ENCODE measurements around the gene ADM5. TPM values are rescaled to one million over a fixed set of nuclear protein-coding genes. Genes with fewer than 3 reads are reported as not detected.

The ADM5 gene
- total and polyA plus RNA-seq, 7 donors = 0.49 to 3.1 (median 1.5) TPM; not detected in 2

DNA sequence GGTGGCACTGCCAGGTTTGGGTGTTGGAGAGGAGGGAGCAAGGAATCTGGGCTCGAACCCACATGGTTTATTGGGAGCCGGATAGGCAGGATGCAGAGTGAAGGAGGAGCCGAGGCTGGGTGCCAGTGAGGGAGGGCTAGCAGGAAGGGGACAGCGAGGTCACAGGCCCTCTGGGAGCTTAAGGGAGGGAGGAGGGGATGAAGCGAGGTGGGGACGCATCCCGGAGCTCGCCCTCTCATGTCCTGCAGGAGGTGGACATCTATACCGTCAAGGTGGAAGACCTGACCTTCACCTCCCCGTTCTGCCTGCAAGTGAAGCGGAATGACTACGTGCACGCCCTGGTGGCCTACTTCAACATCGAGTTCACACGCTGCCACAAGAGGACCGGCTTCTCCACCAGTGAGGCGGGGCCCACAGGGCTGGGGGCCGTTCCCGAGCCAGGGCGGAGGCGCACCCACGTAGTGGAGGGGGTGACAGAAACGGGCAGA, 3.5 kb upstream of the ADM5 start:
- Histone ChIP-seq H3K4me3 (no peak overlapping the region), H3K27me3 (peaks cover 0 to 23% (median 19%) of the 10 kb centered on the region in 3 donors), H3K4me1 (peaks cover 0 to 28% (median 25%) of the 10 kb centered on the region in 4 donors), H3K9me3 (no peaks in the 10 kb centered on the region), H3K36me3 (peaks cover 20 to 73% (median 54%) of the 10 kb centered on the region in 4 donors), H3K27ac (no peak overlapping the region)
- 83 to 84% methylated on average over 23 of the region's 23 CpGs for WGBS, 2 donors
- intact Hi-C loops (cut with DNase I) = no loop called here
- TF ChIP-seq EP300 (IDR thresholded peaks at IDR 0.05) (no peak), POLR2A (IDR thresholded peaks at IDR 0.05) (no peak), POLR2AphosphoS5 (IDR thresholded peaks at IDR 0.05) (no peak)
- TF ChIP-seq, protein P1, sequence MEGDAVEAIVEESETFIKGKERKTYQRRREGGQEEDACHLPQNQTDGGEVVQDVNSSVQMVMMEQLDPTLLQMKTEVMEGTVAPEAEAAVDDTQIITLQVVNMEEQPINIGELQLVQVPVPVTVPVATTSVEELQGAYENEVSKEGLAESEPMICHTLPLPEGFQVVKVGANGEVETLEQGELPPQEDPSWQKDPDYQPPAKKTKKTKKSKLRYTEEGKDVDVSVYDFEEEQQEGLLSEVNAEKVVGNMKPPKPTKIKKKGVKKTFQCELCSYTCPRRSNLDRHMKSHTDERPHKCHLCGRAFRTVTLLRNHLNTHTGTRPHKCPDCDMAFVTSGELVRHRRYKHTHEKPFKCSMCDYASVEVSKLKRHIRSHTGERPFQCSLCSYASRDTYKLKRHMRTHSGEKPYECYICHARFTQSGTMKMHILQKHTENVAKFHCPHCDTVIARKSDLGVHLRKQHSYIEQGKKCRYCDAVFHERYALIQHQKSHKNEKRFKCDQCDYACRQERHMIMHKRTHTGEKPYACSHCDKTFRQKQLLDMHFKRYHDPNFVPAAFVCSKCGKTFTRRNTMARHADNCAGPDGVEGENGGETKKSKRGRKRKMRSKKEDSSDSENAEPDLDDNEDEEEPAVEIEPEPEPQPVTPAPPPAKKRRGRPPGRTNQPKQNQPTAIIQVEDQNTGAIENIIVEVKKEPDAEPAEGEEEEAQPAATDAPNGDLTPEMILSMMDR (IDR thresholded peaks at IDR 0.05) = no peak
- no peak for DNase-seq

DNA sequence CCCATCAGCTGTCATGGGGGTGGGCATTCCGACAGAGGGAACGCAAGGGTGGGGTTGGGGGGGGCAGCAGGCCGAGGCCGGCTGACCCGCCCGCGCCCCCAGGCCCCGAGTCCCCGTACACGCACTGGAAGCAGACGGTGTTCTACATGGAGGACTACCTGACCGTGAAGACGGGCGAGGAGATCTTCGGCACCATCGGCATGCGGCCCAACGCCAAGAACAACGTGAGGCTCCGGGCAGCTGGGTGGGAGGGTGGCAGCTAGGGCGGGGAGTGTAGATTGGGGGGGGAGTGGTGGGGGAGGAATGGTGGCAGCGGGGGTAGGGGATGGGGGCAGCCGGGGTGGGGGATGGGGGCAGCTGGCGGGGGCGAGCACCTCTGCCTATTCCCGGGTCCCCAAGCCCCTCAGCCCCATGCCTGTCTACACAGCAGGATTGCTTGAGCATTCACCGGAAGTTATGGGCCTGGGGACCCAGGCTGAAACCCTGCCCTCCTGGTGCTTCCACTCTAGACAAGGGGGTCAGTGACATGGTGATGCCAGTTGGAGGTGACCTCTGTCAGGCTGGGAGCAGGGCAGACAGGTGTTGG, 2.8 kb upstream of the ADM5 start:
- Histone ChIP-seq H3K27ac (no peak overlapping the region), H3K9me3 (no peaks in the 10 kb centered on the region), H3K36me3 (peaks cover 20 to 66% (median 53%) of the 10 kb centered on the region in 4 donors), H3K4me3 (no peak overlapping the region), H3K4me1 (peaks cover 0 to 28% (median 27%) of the 10 kb centered on the region in 4 donors), H3K27me3 (peaks cover 4 to 30% (median 25%) of the 10 kb centered on the region in 3 donors)
- WGBS, 2 donors = 90 to 93% methylated on average over 27 of the region's 27 CpGs
- no peak for DNase-seq
- TF ChIP-seq, protein P1 (IDR thresholded peaks at IDR 0.05) = no peak
- no peak for TF ChIP-seq POLR2A (IDR thresholded peaks at IDR 0.05)
- intact Hi-C loops (cut with DNase I) = no loop called here

DNA sequence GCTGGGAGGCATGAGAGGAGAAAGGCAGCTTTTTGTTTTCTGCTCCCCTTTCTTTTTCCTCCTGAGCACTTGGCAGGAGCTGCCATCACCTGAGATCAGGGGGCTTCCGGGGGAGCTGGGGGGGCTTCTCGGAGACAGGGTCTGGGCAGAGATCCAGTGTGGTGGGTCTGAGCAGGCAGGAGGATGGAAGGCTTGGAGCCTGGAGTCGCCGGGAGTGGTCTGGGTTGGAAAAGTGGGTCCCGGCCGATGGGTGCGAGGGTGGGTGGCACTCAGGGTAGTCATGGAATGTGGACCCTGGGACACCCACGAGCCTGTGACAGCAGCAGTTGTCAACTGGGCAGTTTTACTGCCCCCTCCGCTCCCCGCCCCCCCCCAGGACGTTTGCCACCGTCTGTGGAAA, 2.2 kb upstream of the ADM5 start:
- DNase-seq = no peak
- Histone ChIP-seq H3K27me3 (peaks cover 4 to 35% (median 31%) of the 10 kb centered on the region in 3 donors), H3K36me3 (peaks cover 15 to 60% (median 48%) of the 10 kb centered on the region in 4 donors), H3K27ac (no peak overlapping the region), H3K4me3 (no peak overlapping the region), H3K9me3 (no peaks in the 10 kb centered on the region), H3K4me1 (peaks cover 0 to 31% (median 26%) of the 10 kb centered on the region in 4 donors)
- intact Hi-C loops (cut with DNase I) = no loop called here
- 76 to 78% methylated on average over 12 of the region's 12 CpGs for WGBS, 2 donors
- TF ChIP-seq EP300 (IDR thresholded peaks at IDR 0.05) (no peak), POLR2AphosphoS5 (IDR thresholded peaks at IDR 0.05) (no peak), POLR2A (IDR thresholded peaks at IDR 0.05) (no peak)
- TF ChIP-seq, protein P1 (IDR thresholded peaks at IDR 0.05) = no peak

DNA sequence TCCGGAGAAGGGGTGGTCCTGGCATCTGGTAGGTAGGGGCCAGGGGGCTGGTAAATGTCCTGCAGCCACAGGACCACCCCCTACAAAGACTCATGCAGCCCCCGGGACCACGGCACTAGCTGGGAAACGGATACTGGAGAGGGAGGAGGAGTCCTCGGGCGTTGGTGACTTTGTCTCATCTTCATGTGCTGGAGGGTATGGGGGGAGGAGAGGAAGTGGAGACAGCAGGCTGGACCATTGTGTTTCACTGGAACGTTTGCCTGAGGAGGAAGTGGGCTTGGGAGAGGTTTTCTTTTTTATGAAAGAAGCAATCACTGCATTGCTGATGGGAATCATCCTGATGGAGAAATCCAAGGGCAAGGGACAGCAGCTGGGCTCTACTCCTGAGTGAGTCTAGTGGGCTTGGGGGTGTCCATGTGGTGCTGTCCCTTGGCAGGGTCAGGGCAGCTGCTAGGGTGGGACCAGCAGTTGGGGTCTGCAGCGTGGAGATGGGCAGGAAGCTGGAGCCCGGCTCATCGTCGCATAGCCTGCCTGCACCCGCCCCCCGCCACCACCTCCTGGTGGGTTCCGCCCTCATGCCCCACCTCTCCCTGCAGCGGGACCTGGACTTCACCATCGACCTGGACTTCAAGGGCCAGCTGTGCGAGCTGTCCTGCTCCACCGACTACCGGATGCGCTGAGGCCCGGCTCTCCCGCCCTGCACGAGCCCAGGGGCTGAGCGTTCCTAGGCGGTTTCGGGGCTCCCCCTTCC, 1.7 kb upstream of the ADM5 start:
- H3K36me3 ChIP-seq = peaks cover 15 to 54% (median 44%) of the 10 kb centered on the region in 4 donors
- intact Hi-C loops (cut with DNase I) = no loop called here
- DNase-seq = no peak
- H3K27me3 ChIP-seq = peaks cover 4 to 35% (median 31%) of the 10 kb centered on the region in 3 donors
- no peak overlapping the region for H3K4me3 ChIP-seq
- H3K4me1 ChIP-seq = peaks cover 0 to 31% (median 26%) of the 10 kb centered on the region in 4 donors
- TF ChIP-seq POLR2AphosphoS5 (IDR thresholded peaks at IDR 0.05) = no peak
- TF ChIP-seq, protein P1 (IDR thresholded peaks at IDR 0.05) = no peak
- TF ChIP-seq EP300 (IDR thresholded peaks at IDR 0.05) = no peak
- no peak for TF ChIP-seq POLR2A (IDR thresholded peaks at IDR 0.05)
- H3K27ac ChIP-seq = peak overlapping the region in 3 of 4 donors; percentile 0 to 38 (median 21)
- H3K9me3 ChIP-seq = no peaks in the 10 kb centered on the region
- 76 to 81% methylated on average over 26 of the region's 26 CpGs for WGBS, 2 donors
